ENCODE data around the gene CYB5A.

- TF ChIP-seq EZH2 (optimal IDR thresholded peaks at IDR 0.05; ENCODE audit: low read depth, low read length) (no peak), CTCF (IDR thresholded peaks at IDR 0.05; ENCODE audit: low read length) (no peak)
Measured at GRCh38 chr18:74311000-74311399, 19.2 kb upstream of the CYB5A start.
